Measurements from ENCODE around the gene FBP1.

The FBP1 gene

GRCh38 chr9:94557376-94557775 is 81.9 kb downstream of the FBP1 start:
- TF ChIP-seq CTCF (IDR thresholded peaks at IDR 0.05; ENCODE audit: unreplicated experiment in 3 of 3), result no peak
- Mint-ChIP-seq H3K9me3 (no peaks in the 10 kb centered on the region), H3K27ac (no peak overlapping the region), H3K4me1 (peaks cover 23% of the 10 kb centered on the region), H3K4me3 (peak overlapping the region in 1 of 3 experiments; percentile 42), H3K36me3 (ENCODE audit: low read depth) (peaks cover 12% of the 10 kb centered on the region), H3K27me3 (ENCODE audit: low read depth) (no peaks in the 10 kb centered on the region)

GRCh38 chr9:94554439-94555331 is 84.6 kb downstream of the FBP1 start, which contains the start of gene PCAT7:
PCAT7 (plus strand) TSS chr9:94555083.
- Mint-ChIP-seq H3K4me3 (no peak within 1 kb of the TSS), H3K27ac (peak within 1 kb of the TSS in 1 of 3 experiments; percentile 43)
- peak; percentile 54 to 55 (median 54) for TF ChIP-seq CTCF (IDR thresholded peaks at IDR 0.05; ENCODE audit: unreplicated experiment in 3 of 3)

GRCh38 chr9:94554078-94554438 is 85.3 kb downstream of the FBP1 start:
- Mint-ChIP-seq H3K27ac (no peak overlapping the region), H3K4me1 (peaks cover 25% of the 10 kb centered on the region), H3K27me3 (ENCODE audit: low read depth) (no peaks in the 10 kb centered on the region), H3K4me3 (no peak overlapping the region), H3K9me3 (no peaks in the 10 kb centered on the region), H3K36me3 (ENCODE audit: low read depth) (peaks cover 16% of the 10 kb centered on the region)
- no peak for TF ChIP-seq CTCF (IDR thresholded peaks at IDR 0.05; ENCODE audit: unreplicated experiment in 3 of 3)

More at GRCh38 chr9:94554439-94555331, 84.6 kb downstream of the FBP1 start, which contains the start of gene PCAT7:
- Mint-ChIP-seq H3K9me3 (no peaks in the 10 kb centered on the region), H3K4me1 (peaks cover 25% of the 10 kb centered on the region), H3K27me3 (ENCODE audit: low read depth) (no peaks in the 10 kb centered on the region), H3K36me3 (ENCODE audit: low read depth) (peaks cover 13% of the 10 kb centered on the region)
